HG02763 (cell line): ENCODE data around the gene CISTR.
"Not testable (repeated sequence)": the region's sequence is repeated elsewhere in the genome, so short reads cannot be mapped to it uniquely, and the experiment has no call there.

Experiments
- ATAC-seq: cut with Tn5 transposase; IDR thresholded peaks from one replicate; pipeline ENCODE4 v1.9.1; 2021; ENCODE audit warnings: mild to moderate bottlenecking, moderate library complexity; ENCODE audit not compliant: unreplicated experiment

CISTR gene

DNA sequence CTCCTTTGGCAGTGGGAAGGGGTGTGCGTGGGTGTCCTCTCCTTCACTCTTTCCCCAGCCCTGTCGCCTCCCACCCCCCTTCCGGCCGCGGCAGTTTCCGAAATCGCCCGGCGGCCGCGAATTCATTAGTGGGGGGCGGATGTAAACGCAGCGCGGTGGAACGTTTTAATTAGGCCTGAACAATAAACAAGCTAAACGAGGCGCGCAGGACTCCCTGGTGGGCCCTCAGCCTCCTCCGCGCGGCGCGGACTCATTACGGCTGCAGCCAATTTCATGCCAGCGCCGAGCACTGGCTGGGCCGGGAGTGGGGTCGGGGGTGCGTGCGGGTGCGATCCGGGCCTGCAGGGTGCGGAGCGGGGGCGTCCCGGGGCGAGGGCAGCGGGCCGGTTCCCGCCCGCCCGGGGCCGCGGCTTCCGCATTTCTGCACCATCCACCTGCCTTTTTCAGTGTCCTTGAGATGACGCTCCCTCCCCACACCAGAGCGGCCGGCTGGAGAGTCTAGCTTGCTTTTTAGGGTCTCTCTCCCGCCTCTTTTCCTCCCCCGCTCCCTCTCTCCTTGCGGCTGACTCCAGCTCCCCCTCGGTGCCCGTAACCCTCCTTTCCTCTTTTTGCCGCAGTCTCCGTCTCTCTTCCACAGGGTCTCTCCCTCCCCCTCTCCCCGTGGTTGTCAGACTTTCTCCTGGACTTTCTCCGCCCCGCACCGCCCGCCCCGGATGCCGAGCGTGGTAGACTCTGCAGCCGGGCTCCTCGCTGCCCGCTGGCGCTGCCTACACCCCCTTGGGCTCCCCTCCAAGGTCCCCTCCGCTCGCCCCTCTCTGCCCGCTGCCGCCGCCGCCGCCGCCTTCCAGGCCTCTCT lies at the start of gene CISTR:
Gene CISTR, minus strand, starts transcription at position 644 of the 856 bp plus-strand sequence.
- ATAC-seq = no peak

DNA sequence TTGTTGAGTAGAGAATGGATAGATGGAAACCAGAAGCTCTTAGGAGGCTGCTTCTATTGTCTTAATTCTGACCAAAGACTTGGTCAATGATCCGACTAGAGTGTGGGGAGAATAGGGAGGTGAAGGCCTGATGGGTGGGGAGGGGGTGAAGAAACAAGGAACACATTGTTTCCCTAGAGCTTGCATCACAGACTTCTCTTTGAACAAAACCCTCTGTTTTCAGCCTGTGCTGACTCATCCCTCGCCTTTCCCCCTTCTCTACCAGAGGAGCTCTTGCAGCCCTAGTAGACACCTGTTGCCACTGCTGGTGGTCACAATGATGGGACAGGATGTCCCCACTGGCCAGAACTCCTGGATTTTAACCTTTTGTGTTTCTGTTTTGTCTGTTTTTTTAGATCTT lies 46.8 kb upstream of the CISTR start:
- no peak for ATAC-seq

DNA sequence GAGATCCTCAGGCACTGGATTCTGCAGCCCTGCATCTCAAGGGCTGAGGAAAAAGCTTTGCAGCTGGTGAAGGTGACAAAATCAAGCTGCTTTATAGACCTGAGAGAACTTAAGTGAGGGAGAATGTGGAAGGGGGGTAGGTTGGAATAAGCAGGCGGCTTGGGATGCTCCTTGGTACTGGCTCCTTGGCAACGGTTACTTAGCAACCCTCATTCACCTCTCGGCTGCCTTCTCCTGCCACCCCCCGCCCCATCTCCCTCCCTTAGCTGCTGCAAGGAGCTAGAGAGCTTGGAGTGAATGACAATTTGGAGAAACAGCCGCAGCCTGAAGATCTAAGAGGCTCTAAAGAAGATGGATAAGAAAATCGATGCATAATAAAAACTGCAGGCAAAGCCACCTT lies 44.1 kb upstream of the CISTR start:
- no peak for ATAC-seq

DNA sequence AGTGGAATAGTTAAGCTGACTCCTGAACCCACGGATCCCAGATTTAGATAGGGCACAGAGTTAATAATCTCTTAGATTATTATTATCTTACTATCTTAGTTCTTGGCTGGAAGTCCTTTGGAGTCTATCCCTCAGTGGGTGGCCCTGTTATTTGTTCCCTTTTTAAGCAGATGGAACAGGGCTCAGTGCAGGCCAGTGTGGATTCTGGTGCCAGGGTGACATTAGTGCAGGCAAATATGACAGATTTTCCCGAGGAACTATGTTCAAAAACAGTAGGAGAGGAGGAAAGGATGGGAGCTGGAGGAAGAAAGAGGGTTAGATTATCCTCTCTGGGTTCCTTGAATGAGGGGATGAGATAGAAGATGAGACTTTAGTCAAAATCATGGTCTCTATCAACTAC lies 41.4 kb upstream of the CISTR start:
- no peak for ATAC-seq

DNA sequence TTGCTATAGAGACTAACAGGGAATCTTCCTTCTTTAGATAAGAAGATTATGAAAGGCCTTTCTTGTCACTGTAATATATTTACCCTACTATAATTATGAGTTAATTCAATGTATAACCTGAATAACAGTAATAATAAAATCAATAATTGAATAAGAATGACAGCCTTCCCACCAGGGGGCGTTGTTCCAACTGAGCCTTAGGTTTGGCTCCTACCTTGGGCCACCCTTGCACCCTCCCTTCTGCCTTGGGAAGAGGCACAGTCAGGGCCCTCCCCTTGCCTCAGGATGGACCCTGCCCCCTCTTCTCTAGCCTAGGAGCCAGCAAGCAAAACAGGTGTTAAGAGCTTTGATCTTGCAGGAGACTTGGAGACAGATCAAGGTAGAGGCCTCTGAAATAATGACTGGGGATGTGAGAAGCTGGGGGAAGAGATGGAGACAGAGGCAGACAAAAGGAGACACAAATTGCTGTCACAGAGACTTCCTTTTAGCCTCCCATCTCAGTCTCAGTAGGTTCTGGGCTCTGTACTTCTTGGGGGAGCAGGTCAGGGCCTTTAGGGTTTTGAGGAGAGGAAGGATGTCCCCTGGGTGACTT lies 40.1 kb upstream of the CISTR start:
- ATAC-seq = no peak

DNA sequence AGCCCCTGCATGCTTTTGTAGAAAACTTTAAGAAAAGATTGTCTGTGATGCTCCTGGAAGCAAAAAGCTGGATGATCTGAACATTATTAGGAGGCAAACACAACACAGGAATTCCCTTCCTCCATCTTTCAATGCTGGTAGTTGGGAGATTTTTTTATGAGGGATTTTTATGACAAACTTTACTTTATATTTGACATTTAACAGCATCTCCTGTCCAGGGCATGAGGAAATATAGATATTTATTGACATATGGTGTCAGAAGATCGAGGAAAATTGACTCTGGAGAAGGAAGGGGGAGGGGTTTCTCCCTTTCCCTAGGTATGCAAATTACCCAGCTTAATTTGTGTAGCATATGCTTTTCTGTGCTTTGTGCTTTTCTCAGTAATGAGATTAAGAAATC lies 37.8 kb upstream of the CISTR start:
- no peak for ATAC-seq

DNA sequence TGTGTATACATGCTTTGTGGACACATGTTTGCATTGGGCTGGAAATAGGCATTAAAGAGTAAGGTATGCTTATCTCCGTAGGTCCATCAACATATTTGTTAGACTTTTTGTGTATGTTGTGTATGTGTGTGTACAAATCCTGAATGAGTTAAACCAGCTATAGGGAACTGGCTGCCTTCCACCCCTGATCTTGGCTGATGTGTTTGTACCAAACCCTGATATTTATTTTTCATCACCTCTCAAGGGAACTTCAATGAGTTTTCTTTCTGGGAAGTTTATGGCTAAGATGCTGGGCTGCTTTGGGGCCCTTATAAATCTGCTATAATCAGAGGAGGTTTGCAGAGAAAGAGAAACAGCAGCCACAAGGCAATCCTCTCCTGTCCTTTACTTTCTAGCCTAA lies 37.1 kb upstream of the CISTR start:
- no peak for ATAC-seq

DNA sequence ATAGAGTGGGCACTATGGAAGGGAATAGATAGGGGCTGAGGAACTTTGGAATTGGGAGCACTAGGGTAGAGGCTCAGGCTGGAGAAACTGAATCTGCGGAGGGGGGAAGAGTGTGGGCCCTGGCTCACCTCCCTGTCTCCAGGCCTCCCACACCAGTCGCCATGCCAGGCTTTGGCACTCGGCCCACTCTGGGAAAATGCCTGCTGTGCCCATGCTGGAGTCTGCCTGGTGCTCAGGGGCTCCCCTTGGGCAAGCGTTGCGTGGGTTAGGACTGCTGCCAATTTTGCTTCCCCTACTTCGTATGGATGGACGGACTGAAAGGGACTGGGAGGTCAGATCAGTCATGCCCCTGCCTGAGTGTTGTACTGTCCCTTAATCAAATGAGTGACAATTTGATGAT lies 34.6 kb upstream of the CISTR start:
- ATAC-seq = no peak

DNA sequence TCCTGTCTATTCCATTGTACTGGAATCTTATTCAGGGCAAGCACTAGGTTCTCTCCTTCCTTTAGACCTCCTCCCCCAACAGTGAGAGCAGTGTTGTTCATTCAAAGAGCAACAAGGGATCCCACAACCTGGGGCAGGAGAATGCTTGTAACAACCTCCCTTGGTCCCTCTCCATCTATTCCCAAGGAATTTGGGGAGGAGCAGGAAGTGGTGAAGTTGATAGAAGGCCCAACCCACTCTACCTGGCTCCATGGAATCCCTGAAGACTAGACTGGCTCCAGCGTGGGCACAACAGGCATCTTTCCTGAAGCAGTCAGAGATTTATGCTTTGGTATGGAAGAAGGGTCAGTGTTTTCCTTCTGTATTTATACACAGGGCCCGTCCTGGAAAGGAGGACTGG lies 33.4 kb upstream of the CISTR start:
- no peak for ATAC-seq

DNA sequence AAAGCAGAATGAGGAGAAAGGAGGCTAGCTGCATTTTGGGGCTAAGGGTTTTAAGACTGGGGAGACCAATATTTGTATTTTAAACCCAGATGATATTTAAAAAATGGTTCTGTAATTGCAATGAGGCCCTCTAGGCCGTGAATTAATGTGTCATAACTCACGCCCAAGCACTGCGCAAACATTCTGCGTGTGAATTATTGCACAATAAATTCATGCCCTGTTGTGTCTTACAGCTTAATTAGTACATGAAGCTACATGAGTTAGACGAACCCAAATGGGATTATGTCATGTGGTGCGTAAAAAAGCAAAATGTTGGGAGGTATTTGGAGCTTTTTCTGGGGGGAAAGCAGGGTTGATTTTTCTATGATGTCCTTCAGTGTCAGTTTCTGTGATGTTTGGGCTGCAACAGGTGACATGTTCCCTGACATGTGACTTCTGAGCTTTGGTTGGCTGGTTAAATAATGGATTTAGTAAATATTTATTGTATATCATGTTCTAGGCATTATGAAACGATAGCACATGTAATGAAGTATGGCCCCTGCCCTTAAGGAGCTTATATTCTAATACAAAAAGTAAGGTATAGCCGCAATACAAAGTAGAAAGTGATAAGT lies 30.4 kb upstream of the CISTR start:
- no peak for ATAC-seq

DNA sequence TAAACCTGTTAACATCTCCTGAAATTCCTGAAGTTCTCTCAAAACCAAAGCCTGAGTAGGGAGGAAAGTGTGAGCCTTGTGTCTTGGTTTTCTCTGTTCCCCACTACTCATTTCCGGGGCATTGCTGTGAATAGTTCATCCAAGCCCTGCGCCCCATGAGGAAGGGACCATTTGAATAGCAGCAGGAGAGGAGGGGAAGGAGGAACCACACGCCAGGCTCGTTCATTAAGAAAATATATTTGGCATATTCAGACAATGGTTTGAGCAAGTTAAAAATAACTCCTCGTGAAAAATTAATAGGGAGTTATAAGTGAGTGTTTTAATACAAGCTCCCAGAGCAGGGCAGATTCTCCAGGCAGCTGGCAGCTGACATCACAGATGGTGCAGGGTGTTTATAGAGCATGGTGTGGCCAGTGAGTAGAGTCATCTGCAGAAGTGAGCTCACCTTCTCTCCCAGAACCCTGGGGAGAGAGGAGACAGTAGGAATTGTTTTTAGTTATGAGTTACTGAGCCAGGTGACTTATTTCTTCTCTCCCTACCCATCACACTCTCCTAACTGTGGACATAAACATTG lies 29.5 kb upstream of the CISTR start:
- ATAC-seq = no peak

DNA sequence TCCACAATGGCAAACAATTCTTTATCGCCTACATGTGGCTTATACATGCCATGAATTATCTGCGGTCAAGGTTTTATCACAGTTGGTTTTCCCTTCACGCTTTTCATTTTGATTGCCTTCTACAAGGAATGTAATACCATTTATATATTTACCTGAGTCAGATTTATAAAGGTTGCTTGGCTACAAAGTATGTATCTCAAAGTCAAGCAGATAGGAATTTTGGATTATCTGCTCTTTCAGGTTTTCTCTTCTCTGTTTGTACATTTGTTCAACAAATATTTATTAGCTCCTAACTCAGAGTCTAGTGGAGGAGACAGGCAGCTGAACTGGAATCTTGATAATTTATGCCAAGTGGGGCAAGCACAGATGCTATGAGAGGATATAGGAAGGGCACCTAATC lies 28.5 kb upstream of the CISTR start:
- no peak for ATAC-seq

DNA sequence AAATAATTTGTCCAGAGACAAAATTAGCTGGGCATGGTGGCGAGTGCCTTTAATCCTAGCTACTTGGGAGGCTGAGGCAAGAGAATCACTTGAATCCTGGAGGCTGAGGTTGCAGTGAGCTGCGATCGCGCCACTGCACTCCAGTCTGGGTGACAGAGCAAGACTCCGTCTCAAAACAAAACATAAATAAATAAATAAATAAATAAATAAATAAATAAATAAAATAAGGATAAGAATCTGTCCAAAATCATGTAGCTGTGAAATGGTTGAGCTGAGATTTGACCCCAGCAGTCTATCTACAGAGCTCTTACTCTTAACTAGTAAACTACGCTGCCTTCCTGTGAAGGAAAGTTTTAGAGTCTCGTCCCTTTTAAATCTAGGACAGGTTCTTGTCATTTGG lies 27.9 kb upstream of the CISTR start:
- not testable (repeated sequence) for ATAC-seq

DNA sequence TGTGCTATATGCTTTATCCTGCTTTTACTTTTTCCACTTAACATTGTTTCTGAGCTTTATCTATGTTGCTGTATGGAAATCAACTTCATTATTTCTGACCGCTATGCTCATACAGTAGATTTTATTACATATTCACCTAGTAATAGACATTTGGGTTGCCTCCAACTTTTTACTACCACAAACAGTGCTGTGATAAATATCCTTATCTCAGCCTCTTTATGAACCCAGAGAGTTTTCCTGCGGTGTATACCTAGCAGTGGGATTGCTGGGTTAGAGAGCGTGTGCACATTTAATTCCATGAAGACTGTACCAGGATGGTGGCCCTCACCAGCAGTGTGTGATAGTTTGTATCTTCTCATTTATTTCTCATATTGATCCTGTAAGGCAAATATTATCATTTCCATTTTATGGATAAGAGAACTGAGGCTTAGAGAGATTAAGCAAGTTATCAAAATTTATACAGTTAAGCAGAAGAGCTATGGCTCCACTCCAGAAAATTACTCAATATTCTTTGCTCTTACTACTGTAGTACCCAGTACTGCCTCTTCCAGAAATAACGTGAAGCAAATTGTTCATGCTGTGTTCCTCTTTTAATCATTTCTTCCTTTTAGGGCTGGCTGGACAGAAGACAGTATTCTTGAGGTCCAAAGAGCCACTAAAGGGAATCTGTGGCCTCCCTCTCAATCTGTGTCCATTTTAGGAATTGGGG lies 26.3 kb upstream of the CISTR start:
- ATAC-seq = no peak

DNA sequence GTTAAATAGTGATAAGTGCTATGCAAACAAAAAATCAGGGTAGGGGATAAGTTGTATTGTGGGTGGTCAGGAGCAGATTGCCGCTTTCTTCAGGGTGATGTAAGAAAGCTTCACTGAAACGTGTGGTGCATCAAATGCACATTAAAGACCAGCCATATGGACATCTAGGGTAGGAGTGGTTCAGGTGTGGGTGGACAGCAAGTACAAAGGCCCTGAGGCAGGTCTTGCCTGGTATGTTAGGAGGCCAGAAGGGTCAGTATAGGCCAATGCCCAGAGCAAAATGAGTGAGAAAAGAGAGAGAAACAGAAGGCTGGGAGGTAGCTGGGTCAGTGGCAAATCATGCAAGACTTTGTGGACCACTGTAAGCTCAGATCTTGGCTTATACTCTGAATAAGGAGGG lies 25.6 kb upstream of the CISTR start:
- ATAC-seq = no peak

DNA sequence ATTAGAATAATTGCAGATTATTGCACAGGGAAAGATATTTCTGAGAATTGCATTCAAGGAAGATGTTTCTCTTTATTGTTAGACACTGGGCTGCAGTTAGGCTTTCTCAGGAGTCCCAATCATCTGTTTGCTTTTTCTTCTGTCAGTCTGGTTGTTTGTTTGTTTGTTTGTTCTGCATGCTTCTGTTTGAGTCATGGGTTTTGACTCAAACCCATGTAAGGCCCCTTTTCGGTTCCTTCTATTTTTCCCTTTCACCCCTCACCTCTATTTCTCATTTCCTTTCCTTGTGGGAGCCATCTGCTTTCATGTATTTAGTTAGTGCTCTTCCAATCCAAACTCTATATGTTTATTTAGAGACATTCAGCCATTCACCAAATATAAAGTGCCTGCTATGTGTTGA lies 25.1 kb upstream of the CISTR start:
- no peak for ATAC-seq

DNA sequence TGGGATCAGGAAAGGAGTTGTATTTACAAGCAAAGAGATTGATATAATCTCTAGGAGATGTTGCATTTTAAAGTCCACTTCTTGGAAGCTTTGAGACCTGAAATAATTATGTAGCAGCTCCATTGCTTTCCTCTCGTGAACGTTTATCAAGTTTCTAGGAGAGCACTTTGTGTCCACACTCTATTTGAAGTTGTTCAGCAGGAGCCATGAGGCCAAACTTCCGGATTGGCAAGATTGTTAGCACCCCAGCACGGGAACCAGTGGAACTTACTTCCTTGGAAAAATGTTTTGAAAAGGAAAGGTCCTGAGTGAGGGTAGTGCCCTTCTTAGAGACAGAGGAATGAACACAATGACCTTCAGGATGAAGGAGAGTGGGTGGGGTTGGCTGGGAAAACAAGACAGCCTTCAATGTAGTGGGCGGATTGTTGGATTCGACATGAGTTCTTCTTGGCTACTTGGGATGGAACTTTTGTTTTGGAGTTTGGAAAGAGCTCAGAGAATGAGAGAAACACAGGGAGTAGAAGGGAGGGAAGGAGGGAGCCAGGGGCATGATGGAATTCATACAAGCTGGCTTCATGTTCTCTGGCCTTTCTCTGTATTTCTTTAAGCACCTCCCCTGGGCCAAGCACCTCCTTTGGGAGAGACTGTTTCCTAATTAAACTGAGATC lies 23.8 kb upstream of the CISTR start:
- ATAC-seq = no peak

DNA sequence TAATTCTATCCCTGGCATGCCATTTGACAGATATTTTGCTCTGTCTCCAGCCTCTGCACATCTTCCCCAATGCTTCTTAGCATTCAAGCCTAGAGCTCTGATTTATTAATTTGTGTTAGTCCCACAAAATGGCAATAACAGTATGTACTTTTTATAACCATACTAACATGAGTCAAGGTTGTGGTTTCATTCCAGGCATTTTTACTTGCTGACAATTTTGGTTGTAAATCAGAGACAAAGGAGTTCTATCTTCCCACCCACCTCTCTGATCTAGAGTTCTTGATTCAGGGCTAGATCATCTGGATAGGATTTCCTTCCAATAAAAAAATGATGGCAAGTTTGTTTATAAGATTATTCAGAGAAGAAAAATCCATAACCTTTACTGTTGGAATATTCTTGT lies 18.5 kb upstream of the CISTR start:
- no peak for ATAC-seq

DNA sequence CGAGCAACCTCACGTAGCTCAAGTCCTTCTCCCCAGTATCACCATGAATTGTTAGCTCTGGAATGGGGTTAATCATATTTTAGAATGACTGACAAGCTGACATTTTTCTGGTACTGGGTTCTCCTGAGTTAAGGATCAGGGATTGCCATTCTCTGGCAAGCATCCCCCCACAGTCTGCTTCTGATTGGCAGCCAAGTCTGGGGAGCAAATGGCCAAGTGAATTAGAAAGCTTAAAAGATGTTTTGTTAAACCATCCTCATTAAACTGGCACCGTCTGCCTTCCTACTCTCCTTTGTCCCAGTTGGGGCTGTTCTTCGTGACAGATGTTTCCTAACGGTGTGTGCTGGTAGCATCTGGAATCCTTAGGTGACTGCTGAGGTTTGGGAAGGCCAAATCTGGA lies 17.2 kb upstream of the CISTR start:
- no peak for ATAC-seq

DNA sequence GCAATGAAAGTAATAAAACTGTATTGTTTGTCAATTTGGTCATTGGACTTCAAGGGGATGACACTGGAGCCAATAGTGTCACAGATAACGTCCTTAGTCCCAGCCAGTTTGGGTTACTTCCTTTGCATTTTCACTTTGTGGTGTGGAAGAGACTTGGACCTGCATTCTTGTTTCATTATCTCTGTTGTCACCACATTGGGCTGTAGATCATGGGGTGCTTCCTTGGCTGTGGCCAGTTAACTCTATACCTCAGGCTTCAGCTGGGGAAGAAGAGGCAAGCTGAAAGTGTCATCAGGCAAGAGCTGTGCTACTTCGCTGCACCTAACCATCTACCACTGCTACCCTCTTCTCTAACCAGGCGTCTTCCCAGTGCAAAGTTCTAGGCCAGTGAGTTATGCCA lies 15.1 kb upstream of the CISTR start:
- no peak for ATAC-seq

DNA sequence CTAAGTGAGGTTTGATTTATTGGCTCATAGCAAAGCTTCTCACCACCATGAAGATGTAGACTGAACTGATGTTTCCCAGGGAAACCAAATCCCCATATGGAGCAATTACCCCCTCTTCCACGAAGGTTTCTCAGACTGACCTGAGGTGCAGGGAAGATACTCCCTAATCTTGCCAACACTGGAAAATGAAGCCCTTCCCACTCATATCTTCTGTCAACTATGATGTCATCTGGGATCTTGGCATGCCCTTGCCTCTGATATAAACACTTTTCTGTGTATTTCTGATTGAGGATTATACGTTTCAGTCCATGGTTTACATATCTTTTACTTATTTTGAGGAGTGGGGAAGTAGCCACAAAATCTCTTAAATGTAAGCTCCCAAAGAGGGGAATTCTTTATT lies 14.1 kb upstream of the CISTR start:
- no peak for ATAC-seq
